CD4-positive, CD25-positive, alpha-beta regulatory T cell (primary cell): ENCODE results near the gene AVP. TPM values are rescaled to one million over a fixed set of nuclear protein-coding genes. Genes with fewer than 3 reads are reported as not detected.

Source experiments
- ATAC-seq, 2 donors: fragments of 150-1000 bp; cut with Tn5 transposase; one replicate each; pipeline ENCODE4 v1.10.0; 2021; ENCODE audit warnings: low read depth in 2 of 2, moderate number of reproducible peaks in 2 of 2, moderate library complexity in 1 of 2
- DNase-seq, 3 donors: peaks; one replicate each; pipeline versions ENCODE4 v3.0.0 to v3.0.0-alpha.2; 2012 to 2022; ENCODE audit warnings: mixed read lengths in 1 of 3
- H3K27ac ChIP-seq: one replicate; pipeline ENCODE4 v1.7.0; 2013; ENCODE audit warnings: mild to moderate bottlenecking, low read length; ENCODE audit not compliant: insufficient read depth, poor library complexity, severe bottlenecking
- H3K27me3 ChIP-seq: one replicate; pipeline ENCODE4 v1.7.0; 2013; ENCODE audit warnings: low read length; ENCODE audit not compliant: control insufficient read depth, insufficient read depth
- H3K36me3 ChIP-seq: one replicate; pipeline ENCODE4 v1.7.0; 2013; ENCODE audit warnings: mild to moderate bottlenecking, low read length, moderate library complexity; ENCODE audit not compliant: control insufficient read depth, insufficient read depth
- H3K4me1 ChIP-seq: 2 replicates; pipeline ENCODE4 v1.7.0; 2013; ENCODE audit warnings: mild to moderate bottlenecking, low read length; ENCODE audit not compliant: insufficient read depth, control insufficient read depth, poor library complexity, severe bottlenecking
- H3K4me3 ChIP-seq: one replicate; pipeline ENCODE4 v1.7.0; 2013; ENCODE audit warnings: low read depth, mild to moderate bottlenecking, low read length, moderate library complexity
- H3K9me3 ChIP-seq, 2 experiments: 1 replicate in 1 of 2; 2 replicates in 1 of 2; pipeline ENCODE4 v1.7.0; 2013; ENCODE audit warnings: low read length in 2 of 2, mild to moderate bottlenecking in 1 of 2, moderate library complexity in 1 of 2; ENCODE audit not compliant: control insufficient read depth in 2 of 2
- H3K27ac Mint-ChIP-seq, 3 donors: one replicate each; pipeline ENCODE4 v1.8.0; 2020 to 2022; ENCODE audit warnings: mild to moderate bottlenecking in 3 of 3, mixed read lengths in 3 of 3, moderate library complexity in 2 of 3
- H3K27me3 Mint-ChIP-seq: one replicate; pipeline ENCODE4 v1.8.0; 2022; ENCODE audit warnings: mild to moderate bottlenecking, mixed read lengths
- H3K36me3 Mint-ChIP-seq: one replicate; pipeline ENCODE4 v1.8.0; 2020; ENCODE audit warnings: mixed read lengths
- H3K4me1 Mint-ChIP-seq, 4 donors: one replicate each; pipeline ENCODE4 v1.8.0; 2020 to 2022; ENCODE audit warnings: mixed read lengths in 4 of 4, mild to moderate bottlenecking in 1 of 4
- H3K4me3 Mint-ChIP-seq, 4 donors: one replicate each; pipeline ENCODE4 v1.8.0; 2020 to 2022; ENCODE audit warnings: mild to moderate bottlenecking in 4 of 4, mixed read lengths in 4 of 4, moderate library complexity in 3 of 4
- H3K9me3 Mint-ChIP-seq, 7 donors: one replicate each; pipeline ENCODE4 v1.8.0; 2020 to 2022; ENCODE audit warnings: mixed read lengths in 7 of 7, mild to moderate bottlenecking in 3 of 7, moderate library complexity in 2 of 7
- polyA plus RNA-seq, 4 donors: library from polyadenylated mRNA; unstranded; fragments of 300-500 nt; fragmentation: Illumina TruSeq; gene quantifications; one replicate each; pipeline ENCODE4 v1.2.3, GENCODE V29; 2021
- total RNA-seq: library from RNA; stranded (reverse); gene quantifications from one replicate; pipeline ENCODE4 v1.2.3, GENCODE V29; 2022

The AVP gene
- total and polyA plus RNA-seq, 5 donors from 2014 or later = 1.4 TPM; not detected in 4

GRCh38 chr20:3106658-3107463 is 22.3 kb upstream of the AVP start:
- Histone ChIP-seq H3K4me1 (peaks cover 10% of the 10 kb centered on the region), H3K27ac (no peak overlapping the region), H3K9me3 (no peaks in the 10 kb centered on the region), H3K36me3 (peaks cover 7% of the 10 kb centered on the region), H3K4me3 (no peak overlapping the region), H3K27me3 (no peaks in the 10 kb centered on the region)
- ATAC-seq = no peak
- H3K27me3 Mint-ChIP-seq = no peaks in the 10 kb centered on the region
- no peak for DNase-seq
- peak overlapping the region in 1 of 3 donors; percentile 61 for H3K27ac Mint-ChIP-seq
- peaks cover 11 to 23% (median 14%) of the 10 kb centered on the region in 4 donors for H3K4me1 Mint-ChIP-seq
- no peak overlapping the region for H3K4me3 Mint-ChIP-seq
- no peaks in the 10 kb centered on the region for H3K9me3 Mint-ChIP-seq
- peaks cover 9% of the 10 kb centered on the region for H3K36me3 Mint-ChIP-seq

- ATAC-seq (no peak), DNase-seq (no peak)
Measured at GRCh38 chr20:3106185-3106584, 21.7 kb upstream of the AVP start.

GRCh38 chr20:3105256-3106137 is 21.0 kb upstream of the AVP start:
- Mint-ChIP-seq H3K9me3 (no peaks in the 10 kb centered on the region), H3K4me3 (no peak overlapping the region), H3K27ac (no peak overlapping the region), H3K27me3 (no peaks in the 10 kb centered on the region), H3K4me1 (peaks cover 12 to 29% (median 16%) of the 10 kb centered on the region in 4 donors), H3K36me3 (no peaks in the 10 kb centered on the region)
- Histone ChIP-seq H3K4me1 (peaks cover 20% of the 10 kb centered on the region), H3K4me3 (no peak overlapping the region), H3K27me3 (no peaks in the 10 kb centered on the region), H3K36me3 (peaks cover 7% of the 10 kb centered on the region), H3K27ac (no peak overlapping the region), H3K9me3 (no peaks in the 10 kb centered on the region)
- ATAC-seq (no peak), DNase-seq (no peak)

More at GRCh38 chr20:3106185-3106584, 21.7 kb upstream of the AVP start:
- H3K36me3 ChIP-seq = peaks cover 7% of the 10 kb centered on the region
- Mint-ChIP-seq H3K27ac (no peak overlapping the region), H3K4me1 (peaks cover 13 to 23% (median 16%) of the 10 kb centered on the region in 4 donors), H3K36me3 (peaks cover 3% of the 10 kb centered on the region), H3K9me3 (no peaks in the 10 kb centered on the region), H3K4me3 (no peak overlapping the region), H3K27me3 (no peaks in the 10 kb centered on the region)
- no peaks in the 10 kb centered on the region for H3K27me3 ChIP-seq
- no peak overlapping the region for H3K4me3 ChIP-seq
- H3K9me3 ChIP-seq = no peaks in the 10 kb centered on the region
- H3K4me1 ChIP-seq = peaks cover 17% of the 10 kb centered on the region
- no peak overlapping the region for H3K27ac ChIP-seq

GRCh38 chr20:3103369-3104032 is 19.0 kb upstream of the AVP start:
- Mint-ChIP-seq H3K4me1 (peaks cover 10 to 29% (median 16%) of the 10 kb centered on the region in 4 donors), H3K27me3 (no peaks in the 10 kb centered on the region), H3K9me3 (no peaks in the 10 kb centered on the region), H3K27ac (peak overlapping the region; percentile 28 to 89 (median 76)), H3K4me3 (no peak overlapping the region), H3K36me3 (no peaks in the 10 kb centered on the region)
- H3K4me1 ChIP-seq = peaks cover 20% of the 10 kb centered on the region
- no peaks in the 10 kb centered on the region for H3K9me3 ChIP-seq
- H3K27ac ChIP-seq = no peak overlapping the region
- H3K27me3 ChIP-seq = no peaks in the 10 kb centered on the region
- no peak for DNase-seq
- H3K36me3 ChIP-seq = no peaks in the 10 kb centered on the region
- H3K4me3 ChIP-seq = no peak overlapping the region
- no peak for ATAC-seq

- peak overlapping the region; percentile 2 to 62 (median 40) for H3K4me3 Mint-ChIP-seq
- Histone ChIP-seq H3K27me3 (no peaks in the 10 kb centered on the region), H3K4me1 (peaks cover 20% of the 10 kb centered on the region), H3K36me3 (no peaks in the 10 kb centered on the region), H3K9me3 (no peaks in the 10 kb centered on the region), H3K27ac (no peak overlapping the region), H3K4me3 (peak overlapping the region; percentile 42)
- no peaks in the 10 kb centered on the region for H3K27me3 Mint-ChIP-seq
- no peaks in the 10 kb centered on the region for H3K36me3 Mint-ChIP-seq
- H3K9me3 Mint-ChIP-seq = no peaks in the 10 kb centered on the region
- ATAC-seq = no peak
- H3K4me1 Mint-ChIP-seq = peaks cover 10 to 29% (median 16%) of the 10 kb centered on the region in 4 donors
- no peak for DNase-seq
- peak overlapping the region; percentile 38 to 89 (median 80) for H3K27ac Mint-ChIP-seq
Measured at GRCh38 chr20:3102575-3103368, 18.2 kb upstream of the AVP start.

GRCh38 chr20:3101737-3102574 is 17.4 kb upstream of the AVP start:
- Histone ChIP-seq H3K4me3 (peak overlapping the region; percentile 42), H3K9me3 (no peaks in the 10 kb centered on the region), H3K4me1 (peaks cover 20% of the 10 kb centered on the region), H3K36me3 (no peaks in the 10 kb centered on the region), H3K27ac (no peak overlapping the region), H3K27me3 (no peaks in the 10 kb centered on the region)
- peak; percentile 27 to 89 (median 48) for DNase-seq
- Mint-ChIP-seq H3K4me1 (peaks cover 10 to 29% (median 16%) of the 10 kb centered on the region in 4 donors), H3K27me3 (no peaks in the 10 kb centered on the region), H3K27ac (peak overlapping the region; percentile 79 to 89 (median 80)), H3K36me3 (no peaks in the 10 kb centered on the region), H3K9me3 (no peaks in the 10 kb centered on the region), H3K4me3 (peak overlapping the region; percentile 2 to 62 (median 40))
- peak; percentile 83 to 89 for ATAC-seq
